ENCODE results near the gene NSD2. TPM values are rescaled to one million over a fixed set of nuclear protein-coding genes. Genes with fewer than 3 reads are reported as not detected.

The NSD2 gene
- total RNA-seq, 3 donors from 2014 or later, result 82.8 to 114 (median 83.3) TPM

- TF ChIP-seq CTCF (IDR thresholded peaks at IDR 0.05), result no peak
- ATAC-seq (no peak), DNase-seq (peak in 2 of 3 donors; percentile 37 to 46)
These were observed 19.4 kb upstream of the NSD2 start for GRCh38 chr4:1851575-1852410.

GRCh38 chr4:1852904-1853623, 18.1 kb upstream of the NSD2 start:
- no peak for TF ChIP-seq CTCF (IDR thresholded peaks at IDR 0.05)
- no peaks in the 10 kb centered on the region for H3K36me3 ChIP-seq (ENCODE audit: low read depth)
- H3K4me3 ChIP-seq, result no peak overlapping the region
- H3K9me3 ChIP-seq, result no peaks in the 10 kb centered on the region
- intact Hi-C loops (cut with DNase I, micrococcal nuclease), result no loop called here
- H3K4me1 ChIP-seq (ENCODE audit: low read depth), result peaks cover 42% of the 10 kb centered on the region
- peak; percentile 63 to 73 (median 70) for DNase-seq
- peak; percentile 54 for ATAC-seq

More at GRCh38 chr4:1851575-1852410, 19.4 kb upstream of the NSD2 start:
- no peaks in the 10 kb centered on the region for H3K36me3 ChIP-seq (ENCODE audit: low read depth)
- no peaks in the 10 kb centered on the region for H3K9me3 ChIP-seq
- peaks cover 35% of the 10 kb centered on the region for H3K4me1 ChIP-seq (ENCODE audit: low read depth)
- H3K4me3 ChIP-seq, result no peak overlapping the region
- intact Hi-C loops (cut with DNase I, micrococcal nuclease), result no loop called here

GRCh38 chr4:1854752-1855151, 16.4 kb upstream of the NSD2 start:
- Histone ChIP-seq H3K9me3 (no peaks in the 10 kb centered on the region), H3K36me3 (ENCODE audit: low read depth) (no peaks in the 10 kb centered on the region), H3K4me3 (no peak overlapping the region), H3K4me1 (ENCODE audit: low read depth) (peaks cover 42% of the 10 kb centered on the region)
- TF ChIP-seq CTCF (IDR thresholded peaks at IDR 0.05), result no peak
- DNase-seq, result no peak
- intact Hi-C loops (cut with DNase I, micrococcal nuclease), result no loop called here
- ATAC-seq, result no peak

GRCh38 chr4:1855333-1856070, 15.7 kb upstream of the NSD2 start:
- ATAC-seq, result peak; percentile 22
- Histone ChIP-seq H3K36me3 (ENCODE audit: low read depth) (no peaks in the 10 kb centered on the region), H3K4me3 (peak overlapping the region; percentile 86), H3K4me1 (ENCODE audit: low read depth) (peaks cover 42% of the 10 kb centered on the region), H3K9me3 (no peaks in the 10 kb centered on the region)
- DNase-seq, result peak; percentile 51 to 74 (median 72)
- intact Hi-C loops (cut with DNase I, micrococcal nuclease), result no loop called here
- TF ChIP-seq CTCF (IDR thresholded peaks at IDR 0.05), result no peak

GRCh38 chr4:1856071-1856942, 14.9 kb upstream of the NSD2 start, which contains the start of gene LETM1:
TSS of gene LETM1 (minus strand) at chr4:1856156. CDS start at chr4:1855950, 206 bp downstream.
- peak; percentile 89 for ATAC-seq
- DNase-seq, result peak; percentile 94 to 98 (median 98)
- H3K9me3 ChIP-seq, result no peaks in the 10 kb centered on the region
- no peak for TF ChIP-seq CTCF (IDR thresholded peaks at IDR 0.05)
- no peaks in the 10 kb centered on the region for H3K36me3 ChIP-seq (ENCODE audit: low read depth)
- H3K4me3 ChIP-seq, result peak within 1 kb of the TSS; percentile 86
- H3K4me1 ChIP-seq (ENCODE audit: low read depth), result peaks cover 38% of the 10 kb centered on the region
- intact Hi-C loops (cut with DNase I, micrococcal nuclease), result no loop called here

All from mucosa of descending colon (tissue), 3 donors.